ENCODE data around the gene CECR2.

The CECR2 gene

GRCh38 chr22:17581056-17581455 lies 211.8 kb downstream of the CECR2 start:
- Histone ChIP-seq H4K20me1 (ENCODE audit: control insufficient read depth, insufficient read depth, low read depth, low read length) (no peaks in the 10 kb centered on the region), H3K4me2 (ENCODE audit: low read length) (no peak overlapping the region), H3F3A (ENCODE audit: control insufficient read depth, insufficient read depth) (no peaks in the 10 kb centered on the region), H3K4me3 (ENCODE audit: low read length) (no peak overlapping the region), H3K9me2 (replicated peaks; ENCODE audit: control insufficient read depth, low read length) (no peaks in the 10 kb centered on the region), H3K27ac (ENCODE audit: low read depth, low read length) (no peak overlapping the region), H3K36me3 (ENCODE audit: control insufficient read depth, low read length) (no peaks in the 10 kb centered on the region), H3K27me3 (ENCODE audit: control insufficient read depth, low read length) (no peaks in the 10 kb centered on the region), H3K4me1 (ENCODE audit: control insufficient read depth, low read length) (no peaks in the 10 kb centered on the region), H3K79me2 (ENCODE audit: control insufficient read depth, low read length) (no peaks in the 10 kb centered on the region), H3K9me3 (ENCODE audit: control insufficient read depth, insufficient read depth, low read length) (no peaks in the 10 kb centered on the region)
- TF ChIP-seq CTCF (IDR thresholded peaks at IDR 0.05; ENCODE audit: low read depth, low read length, poor library complexity, severe bottlenecking) (no peak), EZH2phosphoT487 (IDR thresholded peaks at IDR 0.05; ENCODE audit: borderline replicate concordance, low read length) (no peak)

- Histone ChIP-seq H3K27ac (ENCODE audit: low read depth, low read length) (no peak overlapping the region), H3K9me3 (ENCODE audit: control insufficient read depth, insufficient read depth, low read length) (no peaks in the 10 kb centered on the region), H3K9me2 (replicated peaks; ENCODE audit: control insufficient read depth, low read length) (no peaks in the 10 kb centered on the region), H3K4me3 (ENCODE audit: low read length) (no peak overlapping the region), H3K36me3 (ENCODE audit: control insufficient read depth, low read length) (no peaks in the 10 kb centered on the region), H4K20me1 (ENCODE audit: control insufficient read depth, insufficient read depth, low read depth, low read length) (no peaks in the 10 kb centered on the region), H3K4me2 (ENCODE audit: low read length) (no peak overlapping the region), H3K27me3 (ENCODE audit: control insufficient read depth, low read length) (no peaks in the 10 kb centered on the region), H3F3A (ENCODE audit: control insufficient read depth, insufficient read depth) (no peaks in the 10 kb centered on the region), H3K4me1 (ENCODE audit: control insufficient read depth, low read length) (no peaks in the 10 kb centered on the region), H3K79me2 (ENCODE audit: control insufficient read depth, low read length) (no peaks in the 10 kb centered on the region)
- TF ChIP-seq CTCF (IDR thresholded peaks at IDR 0.05; ENCODE audit: low read depth, low read length, poor library complexity, severe bottlenecking) (no peak), EZH2phosphoT487 (IDR thresholded peaks at IDR 0.05; ENCODE audit: borderline replicate concordance, low read length) (no peak)
Measured at GRCh38 chr22:17581631-17582030, 212.4 kb downstream of the CECR2 start.

- Histone ChIP-seq H3K79me2 (ENCODE audit: control insufficient read depth, low read length) (no peaks in the 10 kb centered on the region), H3K4me1 (ENCODE audit: control insufficient read depth, low read length) (no peaks in the 10 kb centered on the region), H3K36me3 (ENCODE audit: control insufficient read depth, low read length) (no peaks in the 10 kb centered on the region), H4K20me1 (ENCODE audit: control insufficient read depth, insufficient read depth, low read depth, low read length) (no peaks in the 10 kb centered on the region), H3F3A (ENCODE audit: control insufficient read depth, insufficient read depth) (no peaks in the 10 kb centered on the region), H3K4me3 (ENCODE audit: low read length) (no peak overlapping the region), H3K9me3 (ENCODE audit: control insufficient read depth, insufficient read depth, low read length) (no peaks in the 10 kb centered on the region), H3K27me3 (ENCODE audit: control insufficient read depth, low read length) (no peaks in the 10 kb centered on the region), H3K9me2 (replicated peaks; ENCODE audit: control insufficient read depth, low read length) (no peaks in the 10 kb centered on the region), H3K4me2 (ENCODE audit: low read length) (no peak overlapping the region), H3K27ac (ENCODE audit: low read depth, low read length) (no peak overlapping the region)
- TF ChIP-seq CTCF (IDR thresholded peaks at IDR 0.05; ENCODE audit: low read depth, low read length, poor library complexity, severe bottlenecking) (no peak), EZH2phosphoT487 (IDR thresholded peaks at IDR 0.05; ENCODE audit: borderline replicate concordance, low read length) (no peak)
Measured at GRCh38 chr22:17583151-17583550, 213.9 kb downstream of the CECR2 start.

Measured in DOHH2 (cell line).